ENCODE results near the gene HABP2.

Gene HABP2

GRCh38 chr10:113524539-113525490, 28.0 kb upstream of the HABP2 start:
- no peak overlapping the region for H3K4me2 ChIP-seq
- H3K27ac ChIP-seq = no peak overlapping the region
- no peak for TF ChIP-seq Cebpa-rat (IDR thresholded peaks at IDR 0.05)
- peaks cover 5% of the 10 kb centered on the region; the same call in 1 of the 2 replicates for H3K4me1 ChIP-seq
- H3K27me3 ChIP-seq = no peaks in the 10 kb centered on the region
- H3K9ac ChIP-seq = no peak overlapping the region
- H4K20me1 ChIP-seq = no peaks in the 10 kb centered on the region
- no peaks in the 10 kb centered on the region for H3K9me3 ChIP-seq
- H3K4me3 ChIP-seq = no peak overlapping the region
- H3K36me3 ChIP-seq = no peaks in the 10 kb centered on the region

GRCh38 chr10:113525713-113526112, 27.1 kb upstream of the HABP2 start:
- TF ChIP-seq Cebpa-rat (IDR thresholded peaks at IDR 0.05) = no peak
- H3K27me3 ChIP-seq = no peaks in the 10 kb centered on the region
- H4K20me1 ChIP-seq = no peaks in the 10 kb centered on the region
- H3K27ac ChIP-seq = no peak overlapping the region
- no peaks in the 10 kb centered on the region for H3K9me3 ChIP-seq
- H3K4me2 ChIP-seq = no peak overlapping the region
- no peaks in the 10 kb centered on the region for H3K36me3 ChIP-seq
- no peak overlapping the region for H3K9ac ChIP-seq
- H3K4me1 ChIP-seq = no peaks in the 10 kb centered on the region
- no peak overlapping the region for H3K4me3 ChIP-seq

- no peak for TF ChIP-seq Cebpa-rat (IDR thresholded peaks at IDR 0.05)
- H3K4me1 ChIP-seq = no peaks in the 10 kb centered on the region
- H3K27ac ChIP-seq = no peak overlapping the region
- no peaks in the 10 kb centered on the region for H4K20me1 ChIP-seq
- H3K36me3 ChIP-seq = no peaks in the 10 kb centered on the region
- no peak overlapping the region for H3K4me3 ChIP-seq
- no peak overlapping the region for H3K9ac ChIP-seq
- no peak overlapping the region for H3K4me2 ChIP-seq
- H3K27me3 ChIP-seq = no peaks in the 10 kb centered on the region
- H3K9me3 ChIP-seq = no peaks in the 10 kb centered on the region
Observed at GRCh38 chr10:113527211-113527906, 25.5 kb upstream of the HABP2 start.

- Histone ChIP-seq H3K9me3 (no peaks in the 10 kb centered on the region), H3K27me3 (no peaks in the 10 kb centered on the region), H3K4me2 (no peak overlapping the region), H3K4me3 (no peak overlapping the region), H3K36me3 (no peaks in the 10 kb centered on the region), H3K9ac (no peak overlapping the region), H3K27ac (no peak overlapping the region), H3K4me1 (no peaks in the 10 kb centered on the region), H4K20me1 (no peaks in the 10 kb centered on the region)
- TF ChIP-seq Cebpa-rat (IDR thresholded peaks at IDR 0.05) = no peak
Observed at GRCh38 chr10:113528876-113529275, 24.0 kb upstream of the HABP2 start.

- H3K27me3 ChIP-seq = no peaks in the 10 kb centered on the region
- H3K27ac ChIP-seq = no peak overlapping the region
- H3K4me1 ChIP-seq = no peaks in the 10 kb centered on the region
- H4K20me1 ChIP-seq = no peaks in the 10 kb centered on the region
- H3K36me3 ChIP-seq = no peaks in the 10 kb centered on the region
- H3K9me3 ChIP-seq = no peaks in the 10 kb centered on the region
- H3K9ac ChIP-seq = no peak overlapping the region
- TF ChIP-seq Cebpa-rat (IDR thresholded peaks at IDR 0.05) = no peak
- H3K4me2 ChIP-seq = no peak overlapping the region
- no peak overlapping the region for H3K4me3 ChIP-seq
Observed at GRCh38 chr10:113529575-113529974, 23.3 kb upstream of the HABP2 start.

GRCh38 chr10:113530476-113530875, 22.4 kb upstream of the HABP2 start:
- Histone ChIP-seq H3K4me3 (no peak overlapping the region), H3K4me2 (no peak overlapping the region), H3K4me1 (no peaks in the 10 kb centered on the region), H3K27me3 (no peaks in the 10 kb centered on the region), H3K9ac (no peak overlapping the region), H3K27ac (no peak overlapping the region), H3K9me3 (no peaks in the 10 kb centered on the region), H3K36me3 (no peaks in the 10 kb centered on the region), H4K20me1 (no peaks in the 10 kb centered on the region)
- no peak for TF ChIP-seq Cebpa-rat (IDR thresholded peaks at IDR 0.05)

- Histone ChIP-seq H3K27ac (no peak overlapping the region), H4K20me1 (no peaks in the 10 kb centered on the region), H3K36me3 (no peaks in the 10 kb centered on the region), H3K9me3 (no peaks in the 10 kb centered on the region), H3K4me1 (no peaks in the 10 kb centered on the region), H3K27me3 (no peaks in the 10 kb centered on the region), H3K9ac (no peak overlapping the region), H3K4me2 (no peak overlapping the region), H3K4me3 (no peak overlapping the region)
- no peak for TF ChIP-seq Cebpa-rat (IDR thresholded peaks at IDR 0.05)
Observed at GRCh38 chr10:113532724-113533123, 20.1 kb upstream of the HABP2 start.

- Histone ChIP-seq H3K36me3 (no peaks in the 10 kb centered on the region), H3K4me2 (no peak overlapping the region), H3K4me1 (peaks cover under 1% of the 10 kb centered on the region; the same call in 1 of the 2 replicates)
Observed at GRCh38 chr10:113533801-113534200, 19.1 kb upstream of the HABP2 start.

GRCh38 chr10:113534423-113534822, 18.4 kb upstream of the HABP2 start:
- Histone ChIP-seq H3K36me3 (no peaks in the 10 kb centered on the region), H3K4me2 (no peak overlapping the region), H3K4me1 (peaks cover 6% of the 10 kb centered on the region), H3K9me3 (no peaks in the 10 kb centered on the region), H4K20me1 (no peaks in the 10 kb centered on the region), H3K9ac (no peak overlapping the region), H3K4me3 (no peak overlapping the region), H3K27me3 (no peaks in the 10 kb centered on the region), H3K27ac (no peak overlapping the region)
- TF ChIP-seq Cebpa-rat (IDR thresholded peaks at IDR 0.05) = no peak

More at GRCh38 chr10:113533801-113534200, 19.1 kb upstream of the HABP2 start:
- Histone ChIP-seq H3K4me3 (no peak overlapping the region), H3K27ac (no peak overlapping the region), H3K9ac (no peak overlapping the region), H3K27me3 (no peaks in the 10 kb centered on the region), H4K20me1 (no peaks in the 10 kb centered on the region), H3K9me3 (no peaks in the 10 kb centered on the region)
- no peak for TF ChIP-seq Cebpa-rat (IDR thresholded peaks at IDR 0.05)

GRCh38 chr10:113537672-113538071, 15.2 kb upstream of the HABP2 start:
- Histone ChIP-seq H3K4me2 (no peak overlapping the region), H3K4me1 (peaks cover 10% of the 10 kb centered on the region), H3K27ac (no peak overlapping the region), H3K27me3 (no peaks in the 10 kb centered on the region), H3K4me3 (no peak overlapping the region), H4K20me1 (no peaks in the 10 kb centered on the region), H3K9ac (no peak overlapping the region), H3K9me3 (no peaks in the 10 kb centered on the region), H3K36me3 (no peaks in the 10 kb centered on the region)
- TF ChIP-seq Cebpa-rat (IDR thresholded peaks at IDR 0.05) = no peak
